K562 treated with DMSO at 1 percent for 24 hours (cell line): ENCODE results near the gene COX15. TPM values are rescaled to one million over a fixed set of nuclear protein-coding genes. Genes with fewer than 3 reads are reported as not detected.

Experiments used
- total RNA-seq: library from RNA; unstranded; fragments of 300-600 nt; gene quantifications from 2 replicates; pipeline ENCODE4 v1.2.3, GENCODE V29; 2022; ENCODE audit warnings: low read depth; ENCODE audit not compliant: insufficient read depth

COX15 gene
- total RNA-seq, result 14.0 and 16.6 TPM in 2 replicates

DNA sequence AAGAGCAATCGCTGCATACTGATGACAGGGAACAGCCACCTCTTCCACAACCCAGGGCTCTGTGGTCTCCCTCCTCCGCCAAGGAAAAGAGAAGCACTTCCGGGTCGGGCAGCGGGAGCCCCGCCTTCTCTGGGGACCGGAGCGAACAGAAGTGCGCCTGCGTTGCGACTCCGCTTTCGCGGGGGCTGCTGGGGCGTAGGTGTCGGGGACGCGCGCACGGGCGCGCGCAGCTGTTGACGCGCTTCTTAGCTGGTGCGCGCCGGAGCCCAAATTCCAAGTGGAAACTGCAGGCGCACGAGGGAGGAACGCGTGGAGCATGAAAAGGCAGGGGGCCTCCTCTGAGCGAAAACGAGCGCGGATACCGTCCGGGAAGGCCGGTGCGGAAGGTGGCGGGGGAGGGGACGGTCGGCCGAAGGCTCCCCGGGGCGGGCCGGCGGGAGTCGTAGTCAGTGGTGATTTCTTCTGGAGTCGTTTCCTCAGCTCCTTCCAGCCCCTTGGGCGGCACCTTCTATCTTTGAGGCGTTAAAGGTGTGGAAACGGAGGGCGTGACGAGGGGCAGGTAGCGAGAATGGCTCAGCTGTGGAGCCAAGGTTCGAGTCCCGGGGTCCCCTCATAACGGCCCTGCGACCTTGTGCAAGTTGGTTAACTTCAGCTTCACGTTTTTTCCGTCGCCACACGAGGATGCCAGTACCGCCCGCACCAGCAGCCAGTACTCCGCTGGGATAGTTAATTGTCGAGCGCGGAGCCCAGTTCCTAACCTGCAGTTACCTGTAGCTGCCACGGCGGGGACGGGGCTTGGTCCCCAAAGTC is at the start of gene COX15, which contains the start of gene CUTC:
Gene COX15, minus strand, starts transcription at position 95 of the 810 bp plus-strand sequence. Its CDS starts 78 bp downstream, at position 17.
Gene CUTC, plus strand, starts transcription at position 202 of the 810 bp plus-strand sequence. Its CDS starts 115 bp downstream, at position 317.

Other genes starting within 250 kb of the COX15 start
- gene NKX2-3, start 199.2 kb downstream of the COX15 start, total RNA-seq, result not detected in 2 replicates
- gene SLC25A28, start 111.7 kb downstream of the COX15 start, total RNA-seq, result 14.8 and 17.9 TPM in 2 replicates
- 5.2 and 5.8 TPM in 2 replicates for gene ENTPD7, start 72.6 kb downstream of the COX15 start, total RNA-seq
- 18.9 and 21.9 TPM in 2 replicates for gene CUTC, start 107 bp upstream of the COX15 start, total RNA-seq
- 0.35 and 0.51 TPM in 2 replicates for gene ABCC2, start 50.5 kb upstream of the COX15 start, total RNA-seq